Pancreas (tissue), 10 donors: ENCODE data around the gene DNAH7. TPM values are rescaled to one million over a fixed set of nuclear protein-coding genes. Genes with fewer than 3 reads are reported as not detected.
"Not testable (repeated sequence)": the region's sequence is repeated elsewhere in the genome, so short reads cannot be mapped to it uniquely, and the experiment has no call there.

Source experiments
- ATAC-seq, 4 donors: fragments of 200-7000 bp; cut with Tn5 transposase; one replicate each; pipeline versions ENCODE4 v1.8.0 to v1.9.1; 2020; ENCODE audit warnings: mild to moderate bottlenecking in 4 of 4, moderate library complexity in 4 of 4
- DNase-seq, 6 donors: peaks; one replicate each; pipeline ENCODE4 v3.0.0-alpha.2; 2020
- FAIRE-seq: peaks from 2 replicates; lab custom pipeline; 2012; peaks lifted over from hg19 to GRCh38; lab: Jason Lieb, UNC
- H3K27ac ChIP-seq, 4 donors: fragments of 200-600 bp; sonication (generic); 1 replicate in 3 of 4; 2 replicates in 1 of 4; pipeline versions ENCODE4 v1.5.0 to v1.8.0; 2020
- H3K27me3 ChIP-seq, 4 donors: fragments of 200-600 bp; one replicate each; pipeline ENCODE4 v1.8.0; 2021
- H3K36me3 ChIP-seq, 3 donors: fragments of 200-600 bp; sonication (generic) in 1 of 3; one replicate each; pipeline versions ENCODE4 v1.5.0 to v1.8.0; 2020 to 2021
- H3K4me1 ChIP-seq, 3 donors: fragments of 200-600 bp; one replicate each; pipeline ENCODE4 v1.8.0; 2021
- H3K4me3 ChIP-seq, 4 donors: fragments of 200-600 bp; sonication (generic) in 2 of 4; one replicate each; pipeline versions ENCODE4 v1.5.0 to v1.8.0; 2020 to 2021
- H3K9me3 ChIP-seq, 4 donors: fragments of 200-600 bp; one replicate each; pipeline ENCODE4 v1.8.0; 2021
- CTCF ChIP-seq, 4 donors: fragments of 200-600 bp; sonication (generic) in 3 of 4; IDR thresholded peaks; one replicate each; pipeline versions ENCODE4 v1.5.0 to v1.8.0; 2021; ENCODE audit warnings: antibody characterized with exemption in 4 of 4
- WGBS, 2 donors: extraction: QIAGEN DNeasy Blood & Tissue Kit; methylation state at CpG; one replicate each; pipeline ENCODE4 v1.1.7; 2013; 5-methylcytosine and 5-hydroxymethylcytosine counted together
- intact Hi-C, 3 donors: fragments of 100-400 bp; cut with DNase I; formaldehyde crosslinking; loops; one replicate each; pipeline versions ENCODE4 v1.11.1 to v1.14.2; 2022
- polyA plus RNA-seq, 2 donors: library from polyadenylated mRNA; stranded (reverse); fragments of 200-250 nt; gene quantifications; one replicate each; pipeline ENCODE4 v1.2.3, GENCODE V29; 2013
- total RNA-seq, 6 donors: library from RNA; stranded (reverse); fragmentation: NEBNext Ultra II Directional in 4 of 6; extraction: Animal tissue kit (Norgen Biotek cat#: 25700) in 4 of 6; gene quantifications; one replicate each; pipeline versions ENCODE4 v1.2.1 to v1.2.4, GENCODE V29; 2021 to 2023
- donor health status: healthy with polysubstance abuse.
- donor health status: DM: no; HTN: no; CAD: no; lungs with moderate emphysema.
- donor health status: DM: no; HTN: no; CAD: no.
- donor health status: control.
- donor health status: control.
- donor health status: Bipolar disorder and iron deficiency.
- donor health status: DM: yes; HTN: yes; CAD: no.
- donor health status: DM: no; HTN: no; CAD: no.
- donor health status: DM: no; HTN: no; CAD: no.
- donor health status: DM: yes; HTN: yes; CAD: no.

DNAH7 gene
- total and polyA plus RNA-seq, 8 donors: 1.6 to 7.0 (median 3.9) TPM

- no peak for DNase-seq
- no peaks in the 10 kb centered on the region for H3K36me3 ChIP-seq
- WGBS, 2 donors: 89 to 95% methylated on average over 1 of the region's 1 CpG
- no peak for ATAC-seq
- intact Hi-C loops: no loop called here
- no peaks in the 10 kb centered on the region for H3K27me3 ChIP-seq
- no peak overlapping the region for H3K27ac ChIP-seq
- FAIRE-seq: no peak
- no peaks in the 10 kb centered on the region for H3K9me3 ChIP-seq
- no peak overlapping the region for H3K4me3 ChIP-seq
- no peaks in the 10 kb centered on the region for H3K4me1 ChIP-seq
- TF ChIP-seq CTCF (IDR thresholded peaks at IDR 0.05): no peak
These were observed 139.1 kb downstream of the DNAH7 start for GRCh38 chr2:195929531-195929930.

GRCh38 chr2:195925120-195925519 lies 143.5 kb downstream of the DNAH7 start:
- no peaks in the 10 kb centered on the region for H3K9me3 ChIP-seq
- ATAC-seq (no peak), FAIRE-seq (no peak), DNase-seq (no peak)
- no peak overlapping the region for H3K4me3 ChIP-seq
- WGBS, 2 donors: 80 to 84% methylated on average over 3 of the region's 3 CpGs
- no peaks in the 10 kb centered on the region for H3K27me3 ChIP-seq
- no peak for TF ChIP-seq CTCF (IDR thresholded peaks at IDR 0.05)
- H3K4me1 ChIP-seq: no peaks in the 10 kb centered on the region
- H3K36me3 ChIP-seq: peaks cover 0 to 3% (median 0%) of the 10 kb centered on the region in 3 donors
- intact Hi-C loops: no loop called here
- no peak overlapping the region for H3K27ac ChIP-seq

GRCh38 chr2:195923889-195924288 lies 144.7 kb downstream of the DNAH7 start:
- intact Hi-C loops: no loop called here
- H3K9me3 ChIP-seq: no peaks in the 10 kb centered on the region
- ATAC-seq: no peak
- DNase-seq: no peak
- 82 to 94% methylated on average over 1 of the region's 1 CpG for WGBS, 2 donors
- H3K27me3 ChIP-seq: no peaks in the 10 kb centered on the region
- no peak for FAIRE-seq
- peaks cover 0 to 3% (median 0%) of the 10 kb centered on the region in 3 donors for H3K36me3 ChIP-seq
- TF ChIP-seq CTCF (IDR thresholded peaks at IDR 0.05): no peak
- H3K27ac ChIP-seq: no peak overlapping the region
- H3K4me1 ChIP-seq: no peaks in the 10 kb centered on the region
- H3K4me3 ChIP-seq: no peak overlapping the region

GRCh38 chr2:195917021-195917600 lies 151.5 kb downstream of the DNAH7 start:
- H3K27me3 ChIP-seq, DNase-seq, H3K9me3 ChIP-seq, FAIRE-seq, H3K4me1 ChIP-seq, H3K4me3 ChIP-seq, intact Hi-C loops, ATAC-seq, H3K27ac ChIP-seq, H3K36me3 ChIP-seq: not testable (repeated sequence)
- WGBS, 2 donors: 93 to 97% methylated on average over 4 of the region's 4 CpGs

- Histone ChIP-seq H3K27ac (no peak overlapping the region), H3K9me3 (no peaks in the 10 kb centered on the region), H3K27me3 (no peaks in the 10 kb centered on the region), H3K4me3 (no peak overlapping the region), H3K36me3 (no peaks in the 10 kb centered on the region), H3K4me1 (no peaks in the 10 kb centered on the region)
- WGBS, 2 donors: 78 to 85% methylated on average over 4 of the region's 4 CpGs
- intact Hi-C loops: no loop called here
- no peak for ATAC-seq
- no peak for FAIRE-seq
- TF ChIP-seq CTCF (IDR thresholded peaks at IDR 0.05): no peak
- no peak for DNase-seq
These were observed 156.6 kb downstream of the DNAH7 start for GRCh38 chr2:195912079-195912478.
